IPS-18a (cell line): ENCODE measurements around the gene IDE.

Source experiments
- H3K27ac ChIP-seq: one replicate; pipeline ENCODE4 v1.5.1; 2013; ENCODE audit warnings: low read length
- H3K27me3 ChIP-seq: one replicate; pipeline ENCODE4 v1.6.1; 2013; ENCODE audit warnings: mild to moderate bottlenecking, low read length; ENCODE audit not compliant: control insufficient read depth, insufficient read depth
- H3K36me3 ChIP-seq: one replicate; pipeline ENCODE4 v1.6.1; 2013; ENCODE audit warnings: low read depth, low read length; ENCODE audit not compliant: control insufficient read depth
- H3K4me1 ChIP-seq: one replicate; pipeline ENCODE4 v1.6.1; 2013; ENCODE audit warnings: low read depth, low read length; ENCODE audit not compliant: control insufficient read depth
- H3K4me3 ChIP-seq: one replicate; pipeline ENCODE4 v1.5.1; 2013; ENCODE audit warnings: low read length
- H3K9ac ChIP-seq: one replicate; pipeline ENCODE4 v1.6.1; 2013; ENCODE audit warnings: mild to moderate bottlenecking, low read length, moderate library complexity
- H3K9me3 ChIP-seq: one replicate; pipeline ENCODE4 v1.6.1; 2013; ENCODE audit warnings: low read depth, low read length; ENCODE audit not compliant: control insufficient read depth

Gene IDE

GRCh38 chr10:92553959-92554358 is 19.9 kb downstream of the IDE start:
- Histone ChIP-seq H3K9me3 (no peaks in the 10 kb centered on the region), H3K4me1 (no peaks in the 10 kb centered on the region), H3K27ac (no peak overlapping the region), H3K36me3 (peaks cover 7% of the 10 kb centered on the region), H3K9ac (no peak overlapping the region), H3K27me3 (no peaks in the 10 kb centered on the region), H3K4me3 (no peak overlapping the region)

GRCh38 chr10:92552310-92552709 is 21.6 kb downstream of the IDE start:
- Histone ChIP-seq H3K4me3 (no peak overlapping the region), H3K9ac (no peak overlapping the region), H3K4me1 (no peaks in the 10 kb centered on the region), H3K9me3 (no peaks in the 10 kb centered on the region), H3K27ac (no peak overlapping the region), H3K27me3 (no peaks in the 10 kb centered on the region), H3K36me3 (peaks cover 6% of the 10 kb centered on the region)

- peaks cover 6% of the 10 kb centered on the region for H3K36me3 ChIP-seq
- no peaks in the 10 kb centered on the region for H3K4me1 ChIP-seq
- no peak overlapping the region for H3K4me3 ChIP-seq
- no peaks in the 10 kb centered on the region for H3K27me3 ChIP-seq
- no peak overlapping the region for H3K27ac ChIP-seq
- H3K9me3 ChIP-seq: no peaks in the 10 kb centered on the region
- no peak overlapping the region for H3K9ac ChIP-seq
Measured at GRCh38 chr10:92550924-92551323, 23.0 kb downstream of the IDE start.

- H3K9ac ChIP-seq: no peak overlapping the region
- no peak overlapping the region for H3K27ac ChIP-seq
- H3K4me3 ChIP-seq: no peak overlapping the region
- H3K27me3 ChIP-seq: no peaks in the 10 kb centered on the region
- H3K4me1 ChIP-seq: peaks cover 10% of the 10 kb centered on the region
- no peaks in the 10 kb centered on the region for H3K9me3 ChIP-seq
- H3K36me3 ChIP-seq: no peaks in the 10 kb centered on the region
Measured at GRCh38 chr10:92547676-92548075, 26.2 kb downstream of the IDE start.

GRCh38 chr10:92545556-92545955 is 28.3 kb downstream of the IDE start:
- H3K27me3 ChIP-seq: no peaks in the 10 kb centered on the region
- H3K4me1 ChIP-seq: peaks cover 16% of the 10 kb centered on the region
- no peak overlapping the region for H3K4me3 ChIP-seq
- H3K9ac ChIP-seq: no peak overlapping the region
- no peaks in the 10 kb centered on the region for H3K36me3 ChIP-seq
- no peak overlapping the region for H3K27ac ChIP-seq
- no peaks in the 10 kb centered on the region for H3K9me3 ChIP-seq

GRCh38 chr10:92544296-92544695 is 29.6 kb downstream of the IDE start:
- no peak overlapping the region for H3K9ac ChIP-seq
- H3K4me3 ChIP-seq: no peak overlapping the region
- peaks cover 16% of the 10 kb centered on the region for H3K4me1 ChIP-seq

GRCh38 chr10:92542458-92542857 is 31.4 kb downstream of the IDE start:
- no peak overlapping the region for H3K9ac ChIP-seq
- no peak overlapping the region for H3K27ac ChIP-seq
- H3K27me3 ChIP-seq: no peaks in the 10 kb centered on the region
- no peaks in the 10 kb centered on the region for H3K36me3 ChIP-seq
- H3K4me3 ChIP-seq: no peak overlapping the region
- H3K9me3 ChIP-seq: no peaks in the 10 kb centered on the region
- peaks cover 22% of the 10 kb centered on the region for H3K4me1 ChIP-seq

More at GRCh38 chr10:92544296-92544695, 29.6 kb downstream of the IDE start:
- no peaks in the 10 kb centered on the region for H3K36me3 ChIP-seq
- no peak overlapping the region for H3K27ac ChIP-seq
- H3K9me3 ChIP-seq: no peaks in the 10 kb centered on the region
- H3K27me3 ChIP-seq: no peaks in the 10 kb centered on the region

- Histone ChIP-seq H3K36me3 (peaks cover 4% of the 10 kb centered on the region), H3K9me3 (no peaks in the 10 kb centered on the region), H3K4me3 (no peak overlapping the region), H3K9ac (no peak overlapping the region), H3K27me3 (no peaks in the 10 kb centered on the region), H3K4me1 (peaks cover 22% of the 10 kb centered on the region), H3K27ac (no peak overlapping the region)
Measured at GRCh38 chr10:92541583-92541982, 32.3 kb downstream of the IDE start.

- H3K36me3 ChIP-seq: peaks cover 18% of the 10 kb centered on the region
- peaks cover 12% of the 10 kb centered on the region for H3K4me1 ChIP-seq
Measured at GRCh38 chr10:92538231-92538958, 35.5 kb downstream of the IDE start.

GRCh38 chr10:92530891-92531535 is 42.9 kb downstream of the IDE start:
- no peaks in the 10 kb centered on the region for H3K27me3 ChIP-seq
- no peak overlapping the region for H3K9ac ChIP-seq
- H3K4me1 ChIP-seq: no peaks in the 10 kb centered on the region
- H3K9me3 ChIP-seq: no peaks in the 10 kb centered on the region
- H3K4me3 ChIP-seq: no peak overlapping the region
- H3K36me3 ChIP-seq: peaks cover 47% of the 10 kb centered on the region
- H3K27ac ChIP-seq: no peak overlapping the region

More at GRCh38 chr10:92538231-92538958, 35.5 kb downstream of the IDE start:
- Histone ChIP-seq H3K4me3 (no peak overlapping the region), H3K27me3 (no peaks in the 10 kb centered on the region), H3K27ac (no peak overlapping the region), H3K9me3 (no peaks in the 10 kb centered on the region), H3K9ac (no peak overlapping the region)

- Histone ChIP-seq H3K4me3 (no peak overlapping the region), H3K9ac (no peak overlapping the region), H3K27me3 (no peaks in the 10 kb centered on the region), H3K36me3 (peaks cover 44% of the 10 kb centered on the region), H3K9me3 (no peaks in the 10 kb centered on the region), H3K27ac (no peak overlapping the region), H3K4me1 (no peaks in the 10 kb centered on the region)
Measured at GRCh38 chr10:92530421-92530820, 43.5 kb downstream of the IDE start.

GRCh38 chr10:92527716-92528115 is 46.2 kb downstream of the IDE start:
- no peaks in the 10 kb centered on the region for H3K27me3 ChIP-seq
- H3K4me3 ChIP-seq: no peak overlapping the region
- H3K27ac ChIP-seq: no peak overlapping the region
- H3K36me3 ChIP-seq: peaks cover 31% of the 10 kb centered on the region
- no peaks in the 10 kb centered on the region for H3K4me1 ChIP-seq
- H3K9me3 ChIP-seq: no peaks in the 10 kb centered on the region
- no peak overlapping the region for H3K9ac ChIP-seq
